Activated naive CD8-positive, alpha-beta T cell treated with anti-CD3 and anti-CD28 coated beads, Interleukin-2, amount 10 ng/mL, durations not matched to agents 7 days and 5 days (primary cell): ENCODE measurements around the gene SORCS2. TPM values are rescaled to one million over a fixed set of nuclear protein-coding genes. Genes with fewer than 3 reads are reported as not detected.

Experiments
- ATAC-seq: fragments of 150-1000 bp; cut with Tn5 transposase; one replicate; pipeline ENCODE4 v1.10.0; 2021; ENCODE audit warnings: low read depth, moderate library complexity
- POLR2A ChIA-PET: fragments of 350-600 bp; sonication (Branson Sonifier 250); formaldehyde crosslinking; loops from one replicate; lab custom pipeline; 2021; ENCODE audit warnings: antibody characterized with exemption; lab: Charles Lee
- DNase-seq: peaks from one replicate; pipeline ENCODE4 v3.0.0; 2021
- H3K27ac Mint-ChIP-seq: one replicate; pipeline ENCODE4 v1.8.0; 2022; ENCODE audit warnings: mild to moderate bottlenecking, mixed read lengths
- H3K27me3 Mint-ChIP-seq: one replicate; pipeline ENCODE4 v1.8.0; 2022; ENCODE audit warnings: mild to moderate bottlenecking, moderate library complexity, mixed read lengths
- H3K36me3 Mint-ChIP-seq: one replicate; pipeline ENCODE4 v1.8.0; 2021; ENCODE audit warnings: mild to moderate bottlenecking, mixed read lengths
- H3K4me1 Mint-ChIP-seq: one replicate; pipeline ENCODE4 v1.8.0; 2021; ENCODE audit warnings: mixed read lengths
- H3K4me3 Mint-ChIP-seq: one replicate; pipeline ENCODE4 v1.8.0; 2022; ENCODE audit warnings: mild to moderate bottlenecking, moderate library complexity, mixed read lengths
- H3K9me3 Mint-ChIP-seq: one replicate; pipeline ENCODE4 v1.8.0; 2021; ENCODE audit warnings: mixed read lengths
- total RNA-seq, 2 experiments: library from RNA; stranded (reverse); gene quantifications; one replicate each; pipeline ENCODE4 v1.2.3, GENCODE V29; 2021

Gene SORCS2
- total RNA-seq, 2 experiments from 2014 or later = not detected

GRCh38 chr4:7381890-7382633, 189.7 kb downstream of the SORCS2 start:
- peaks cover 3% of the 10 kb centered on the region for H3K9me3 Mint-ChIP-seq
- no peak overlapping the region for H3K4me3 Mint-ChIP-seq
- DNase-seq = no peak
- peaks cover 7% of the 10 kb centered on the region for H3K27me3 Mint-ChIP-seq
- H3K4me1 Mint-ChIP-seq = peaks cover 1% of the 10 kb centered on the region
- POLR2A ChIA-PET = no interaction called here
- no peak overlapping the region for H3K27ac Mint-ChIP-seq
- no peaks in the 10 kb centered on the region for H3K36me3 Mint-ChIP-seq
- no peak for ATAC-seq

- peaks cover 4% of the 10 kb centered on the region for H3K9me3 Mint-ChIP-seq
- H3K36me3 Mint-ChIP-seq = no peaks in the 10 kb centered on the region
- peaks cover 3% of the 10 kb centered on the region for H3K27me3 Mint-ChIP-seq
- DNase-seq = no peak
- H3K4me1 Mint-ChIP-seq = no peaks in the 10 kb centered on the region
- no peak for ATAC-seq
- no peak overlapping the region for H3K27ac Mint-ChIP-seq
- no peak overlapping the region for H3K4me3 Mint-ChIP-seq
- POLR2A ChIA-PET = no interaction called here
Measured at GRCh38 chr4:7382634-7383014, 190.3 kb downstream of the SORCS2 start.

- POLR2A ChIA-PET = no interaction called here
- Mint-ChIP-seq H3K4me1 (no peaks in the 10 kb centered on the region), H3K9me3 (peaks cover 5% of the 10 kb centered on the region), H3K4me3 (no peak overlapping the region), H3K36me3 (no peaks in the 10 kb centered on the region), H3K27me3 (no peaks in the 10 kb centered on the region), H3K27ac (no peak overlapping the region)
- ATAC-seq (no peak), DNase-seq (no peak)
Measured at GRCh38 chr4:7383266-7383665, 190.9 kb downstream of the SORCS2 start.

- ATAC-seq = no peak
- Mint-ChIP-seq H3K27ac (no peak overlapping the region), H3K27me3 (no peaks in the 10 kb centered on the region), H3K4me3 (no peak overlapping the region), H3K9me3 (peaks cover 5% of the 10 kb centered on the region), H3K4me1 (no peaks in the 10 kb centered on the region), H3K36me3 (no peaks in the 10 kb centered on the region)
- DNase-seq = no peak
- POLR2A ChIA-PET = no interaction called here
Measured at GRCh38 chr4:7384003-7384928, 191.9 kb downstream of the SORCS2 start.

- DNase-seq = no peak
- no peak overlapping the region for H3K4me3 Mint-ChIP-seq
- H3K9me3 Mint-ChIP-seq = peaks cover 5% of the 10 kb centered on the region
- H3K27me3 Mint-ChIP-seq = no peaks in the 10 kb centered on the region
- no peaks in the 10 kb centered on the region for H3K4me1 Mint-ChIP-seq
- ATAC-seq = no peak
- no peak overlapping the region for H3K27ac Mint-ChIP-seq
- H3K36me3 Mint-ChIP-seq = no peaks in the 10 kb centered on the region
- POLR2A ChIA-PET = no interaction called here
Measured at GRCh38 chr4:7384929-7385890, 192.9 kb downstream of the SORCS2 start.

GRCh38 chr4:7387925-7388324, 195.6 kb downstream of the SORCS2 start:
- peaks cover 5% of the 10 kb centered on the region for H3K9me3 Mint-ChIP-seq

GRCh38 chr4:7388627-7389026, 196.3 kb downstream of the SORCS2 start:
- POLR2A ChIA-PET = no interaction called here
- ATAC-seq (no peak), DNase-seq (no peak)
- no peak overlapping the region for H3K27ac Mint-ChIP-seq
- H3K9me3 Mint-ChIP-seq = peaks cover 5% of the 10 kb centered on the region
- no peaks in the 10 kb centered on the region for H3K27me3 Mint-ChIP-seq
- no peaks in the 10 kb centered on the region for H3K36me3 Mint-ChIP-seq
- H3K4me1 Mint-ChIP-seq = no peaks in the 10 kb centered on the region
- no peak overlapping the region for H3K4me3 Mint-ChIP-seq

More at GRCh38 chr4:7387925-7388324, 195.6 kb downstream of the SORCS2 start:
- H3K4me1 Mint-ChIP-seq = no peaks in the 10 kb centered on the region
- no peak overlapping the region for H3K27ac Mint-ChIP-seq
- H3K27me3 Mint-ChIP-seq = no peaks in the 10 kb centered on the region
- DNase-seq (no peak), ATAC-seq (no peak)
- H3K4me3 Mint-ChIP-seq = no peak overlapping the region
- POLR2A ChIA-PET = no interaction called here
- H3K36me3 Mint-ChIP-seq = no peaks in the 10 kb centered on the region

GRCh38 chr4:7389101-7389701, 196.9 kb downstream of the SORCS2 start:
- peaks cover 5% of the 10 kb centered on the region for H3K9me3 Mint-ChIP-seq
- no peaks in the 10 kb centered on the region for H3K4me1 Mint-ChIP-seq
- POLR2A ChIA-PET = no interaction called here
- no peak overlapping the region for H3K4me3 Mint-ChIP-seq
- ATAC-seq (no peak), DNase-seq (no peak)
- H3K27ac Mint-ChIP-seq = no peak overlapping the region
- H3K36me3 Mint-ChIP-seq = no peaks in the 10 kb centered on the region
- no peaks in the 10 kb centered on the region for H3K27me3 Mint-ChIP-seq

- DNase-seq = no peak
- no peak for ATAC-seq
- Mint-ChIP-seq H3K9me3 (peaks cover 5% of the 10 kb centered on the region), H3K36me3 (no peaks in the 10 kb centered on the region), H3K4me1 (no peaks in the 10 kb centered on the region), H3K27ac (no peak overlapping the region), H3K4me3 (no peak overlapping the region), H3K27me3 (no peaks in the 10 kb centered on the region)
- POLR2A ChIA-PET = no interaction called here
Measured at GRCh38 chr4:7389719-7390118, 197.4 kb downstream of the SORCS2 start.

- Mint-ChIP-seq H3K27ac (no peak overlapping the region), H3K9me3 (peaks cover 5% of the 10 kb centered on the region), H3K27me3 (no peaks in the 10 kb centered on the region), H3K4me3 (no peak overlapping the region), H3K36me3 (no peaks in the 10 kb centered on the region), H3K4me1 (no peaks in the 10 kb centered on the region)
- no peak for ATAC-seq
- POLR2A ChIA-PET = no interaction called here
- DNase-seq = no peak
Measured at GRCh38 chr4:7390336-7390735, 198.0 kb downstream of the SORCS2 start.

- POLR2A ChIA-PET = no interaction called here
Measured at GRCh38 chr4:7390906-7391636, 198.7 kb downstream of the SORCS2 start.

GRCh38 chr4:7391637-7392437, 199.5 kb downstream of the SORCS2 start:
- ATAC-seq (no peak), DNase-seq (no peak)
- Mint-ChIP-seq H3K27me3 (no peaks in the 10 kb centered on the region), H3K27ac (no peak overlapping the region), H3K9me3 (peaks cover 5% of the 10 kb centered on the region), H3K4me1 (no peaks in the 10 kb centered on the region), H3K4me3 (no peak overlapping the region), H3K36me3 (no peaks in the 10 kb centered on the region)
- POLR2A ChIA-PET = no interaction called here

More at GRCh38 chr4:7390906-7391636, 198.7 kb downstream of the SORCS2 start:
- DNase-seq (no peak), ATAC-seq (no peak)
- peaks cover 5% of the 10 kb centered on the region for H3K9me3 Mint-ChIP-seq
- H3K27ac Mint-ChIP-seq = no peak overlapping the region
- H3K4me1 Mint-ChIP-seq = no peaks in the 10 kb centered on the region
- no peak overlapping the region for H3K4me3 Mint-ChIP-seq
- H3K36me3 Mint-ChIP-seq = no peaks in the 10 kb centered on the region
- H3K27me3 Mint-ChIP-seq = no peaks in the 10 kb centered on the region
